Stimulated activated CD4-positive, alpha-beta T cell treated with anti-CD3 and anti-CD28 coated beads, TNF-alpha, amount 100 ng/mL, for 1 hour (primary cell): ENCODE measurements around the gene TNFRSF25.

Source experiments
- DNase-seq, 3 donors: peaks; one replicate each; pipeline ENCODE4 v3.0.0-alpha.2; 2020; ENCODE audit warnings: low read depth in 3 of 3, low spot score in 1 of 3

The TNFRSF25 gene

DNA sequence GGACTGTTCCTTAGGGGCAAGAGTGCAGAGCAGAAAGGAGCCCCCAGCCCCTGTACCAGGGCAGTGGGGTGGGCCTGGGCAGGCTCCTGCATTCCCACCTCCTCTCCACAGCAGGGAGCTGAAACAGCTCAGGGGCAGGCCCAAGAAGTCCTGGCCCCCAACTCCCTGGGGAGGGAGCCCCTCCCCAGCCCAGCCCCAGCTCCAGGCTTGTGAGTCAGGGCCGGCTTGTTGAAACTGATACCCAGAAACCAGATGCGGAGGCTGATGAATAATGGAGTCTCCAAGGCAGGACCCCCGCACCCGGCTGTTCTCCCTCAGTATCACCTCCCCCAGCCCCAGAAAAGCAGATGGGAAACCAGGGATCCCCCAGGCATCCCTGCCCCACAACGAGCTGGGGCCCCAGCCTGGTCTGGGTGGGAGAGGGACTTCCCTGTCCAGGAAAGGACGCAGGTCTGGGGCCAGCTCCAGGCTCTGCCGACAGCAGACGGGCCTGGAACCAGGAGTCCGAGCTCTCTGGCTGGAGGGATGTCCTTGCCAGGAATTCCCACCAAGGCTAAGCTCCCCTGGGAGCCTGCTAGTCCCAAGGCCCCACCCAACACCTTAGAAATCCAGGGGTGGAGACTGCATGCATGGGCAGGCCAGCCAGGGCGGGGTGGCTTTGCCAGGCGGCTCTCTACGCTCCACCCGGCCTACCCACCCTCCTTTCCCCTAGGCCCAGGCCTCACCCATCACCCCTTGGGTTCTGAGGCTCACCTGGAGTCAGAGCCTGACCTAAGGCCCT is 22.8 kb upstream of the TNFRSF25 start:
- no peak for DNase-seq

- DNase-seq, result no peak
Observed at GRCh38 chr1:6487804-6488484, 22.0 kb upstream of the TNFRSF25 start.

DNA sequence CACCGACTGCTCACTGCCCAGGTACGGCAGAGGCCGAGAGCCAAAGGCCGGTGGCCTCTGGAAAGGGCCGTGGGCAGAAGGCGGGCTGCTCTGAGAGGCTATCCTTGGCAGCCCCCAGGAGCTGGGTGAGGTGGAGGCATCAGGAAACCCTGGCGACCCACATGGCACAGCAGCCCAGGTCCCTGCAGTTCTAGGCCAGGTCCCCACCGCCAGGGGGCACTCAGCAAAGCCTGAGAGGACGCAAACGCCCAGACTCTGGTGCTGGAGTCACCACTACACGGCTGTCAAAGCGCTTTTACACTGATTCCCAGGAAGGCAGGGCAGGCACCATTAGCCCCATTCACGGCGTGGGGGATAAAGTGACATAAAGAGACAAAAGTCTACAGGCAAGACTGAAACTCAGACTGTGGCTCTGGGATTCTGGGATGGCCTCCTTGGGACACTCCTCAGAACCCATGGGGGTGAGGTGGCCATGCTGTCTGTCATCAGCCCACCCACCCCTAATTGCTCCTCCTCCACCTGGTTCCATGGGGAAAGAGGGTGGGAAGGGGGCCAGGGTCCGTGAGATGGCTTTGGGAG is 20.5 kb upstream of the TNFRSF25 start:
- DNase-seq, result peak; percentile 65 to 87 (median 69)

GRCh38 chr1:6485168-6486101 is 19.5 kb upstream of the TNFRSF25 start:
- no peak for DNase-seq

GRCh38 chr1:6484826-6485167 is 18.8 kb upstream of the TNFRSF25 start:
- DNase-seq, result no peak

- no peak for DNase-seq
Observed at GRCh38 chr1:6483761-6484117, 17.8 kb upstream of the TNFRSF25 start.

DNA sequence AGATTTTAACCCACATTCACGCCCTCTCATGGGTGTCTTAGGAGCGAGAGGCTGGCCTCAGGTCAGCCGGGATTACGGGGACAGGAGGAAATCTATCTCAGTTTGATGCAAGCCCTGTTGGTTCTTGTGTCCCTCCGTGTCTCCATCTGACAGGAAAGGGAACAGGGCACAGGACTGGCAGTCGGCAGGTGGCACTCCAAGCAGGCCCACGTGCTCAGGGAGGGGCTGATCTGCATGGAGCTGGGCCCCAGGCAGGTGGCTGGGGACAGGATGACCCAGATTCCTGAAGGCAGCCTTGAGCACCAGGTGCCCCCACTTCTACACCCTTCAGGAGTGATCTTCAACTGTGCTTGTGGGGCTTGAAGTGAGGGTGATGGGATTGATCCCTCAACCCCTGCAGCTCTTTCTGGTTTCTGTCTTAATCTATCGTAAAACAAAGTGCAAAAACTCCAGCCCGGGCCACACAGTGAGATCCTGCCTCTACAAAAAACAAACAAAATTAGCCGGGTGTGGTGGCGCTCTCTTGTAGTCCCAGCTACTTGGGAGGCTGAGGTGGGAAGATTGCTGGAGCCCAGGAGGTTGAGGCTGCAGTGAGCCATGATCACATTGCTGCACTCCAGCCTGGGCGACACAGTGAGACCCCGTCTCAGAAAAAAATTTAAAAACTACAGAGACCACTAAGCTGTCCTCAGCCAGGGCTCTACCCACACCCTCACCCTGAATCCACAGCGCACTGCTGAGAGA is 17.2 kb upstream of the TNFRSF25 start:
- no peak for DNase-seq

DNA sequence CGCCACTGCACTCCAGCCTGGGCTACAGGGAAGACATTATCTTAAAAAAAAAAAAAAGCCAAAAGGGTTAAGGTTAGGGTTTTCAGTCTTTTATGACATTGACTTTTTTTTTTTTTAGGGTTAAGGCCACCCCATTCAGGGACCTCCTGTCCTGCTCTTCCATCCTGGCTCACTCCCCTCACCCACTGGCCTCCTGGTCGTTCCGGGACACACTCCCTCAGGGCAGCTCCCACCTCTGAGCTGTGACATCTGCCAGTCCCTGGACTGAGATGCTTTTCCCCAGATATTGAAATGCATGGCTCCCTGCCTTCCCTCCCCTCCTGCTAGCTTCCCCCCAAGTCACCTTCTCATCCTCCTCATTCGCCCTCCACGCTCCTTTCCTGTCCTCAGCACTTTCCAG is 15.8 kb upstream of the TNFRSF25 start:
- no peak for DNase-seq

- no peak for DNase-seq
Observed at GRCh38 chr1:6477039-6477820, 11.3 kb upstream of the TNFRSF25 start.

DNA sequence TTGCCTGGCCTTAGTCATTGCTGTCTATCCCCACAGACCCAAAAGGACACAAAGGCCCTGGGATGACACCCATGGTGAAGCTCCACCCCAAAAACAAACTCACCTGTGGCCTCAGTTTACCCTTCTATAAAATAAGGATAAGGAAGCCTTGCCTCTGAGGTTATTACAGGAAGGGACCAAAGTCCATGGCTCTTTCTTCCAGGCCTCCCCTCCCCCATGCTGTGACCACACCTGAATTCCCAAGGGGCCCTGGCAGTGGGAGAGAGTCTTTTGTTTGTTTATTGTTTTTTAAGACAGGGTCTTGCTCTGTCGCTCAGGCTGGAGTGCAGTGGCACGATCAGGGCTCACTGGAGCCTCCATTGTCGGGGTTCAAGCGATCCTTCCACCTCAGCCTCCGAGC is 10.5 kb upstream of the TNFRSF25 start:
- no peak for DNase-seq

DNA sequence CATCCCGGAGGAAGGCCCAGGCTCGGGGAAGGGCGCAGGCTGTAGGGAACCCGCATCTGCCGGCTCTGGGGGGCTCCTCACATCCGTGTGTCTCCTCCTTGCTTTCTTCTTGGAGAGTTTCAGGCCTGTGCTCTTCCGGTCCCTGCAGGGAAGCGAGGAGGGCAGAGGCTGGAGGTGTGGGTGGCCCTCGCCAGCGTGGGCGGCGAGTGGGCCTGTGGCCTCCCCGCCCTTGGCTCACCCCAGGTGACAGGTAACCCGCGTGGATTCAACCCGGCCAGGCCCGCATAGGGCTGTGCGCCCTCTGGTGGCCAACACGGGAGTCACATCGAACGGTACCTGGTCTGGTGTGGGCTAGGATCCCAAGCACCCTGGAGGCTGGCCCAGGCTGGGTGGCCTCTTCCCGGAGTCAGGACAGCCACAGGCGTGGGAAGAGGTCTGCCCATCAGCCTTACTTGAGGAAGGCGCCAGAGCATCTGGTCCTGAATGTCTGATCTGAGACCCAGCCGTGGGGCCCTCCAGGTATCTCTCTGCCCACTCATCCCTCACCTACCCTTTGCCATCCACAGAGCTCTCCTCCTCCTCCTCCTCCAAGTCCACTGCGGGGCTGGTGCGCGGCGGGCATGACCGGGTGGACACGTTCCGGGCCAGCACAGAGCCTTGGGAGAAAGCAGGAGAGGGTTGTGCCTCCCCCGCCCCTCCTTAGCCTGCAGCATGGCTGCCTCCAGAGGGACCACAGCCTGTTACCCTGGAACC is 9.6 kb upstream of the TNFRSF25 start:
- DNase-seq, result peak; percentile 71 to 73 (median 73)

DNA sequence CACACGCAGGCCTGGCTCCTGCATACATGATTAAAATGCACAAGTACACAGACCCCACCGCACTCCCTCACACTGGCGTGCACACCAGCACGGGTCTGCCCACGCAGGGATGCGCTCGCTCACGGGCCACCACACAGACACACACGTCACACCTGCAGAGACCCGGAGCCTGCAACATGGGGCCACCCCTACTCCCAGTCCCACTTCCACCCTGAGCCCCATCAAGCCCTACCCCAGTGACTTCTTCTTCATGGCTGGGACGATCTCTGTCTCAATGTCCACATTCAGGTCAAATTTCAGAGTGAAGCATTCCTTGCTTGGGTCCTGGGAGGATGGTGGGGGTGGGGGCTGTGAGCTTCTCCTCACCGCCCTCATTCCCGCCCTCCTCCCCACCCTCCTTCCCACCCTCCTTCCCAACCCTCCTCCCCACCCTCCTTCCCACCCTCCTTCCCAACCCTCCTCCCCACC is 8.9 kb upstream of the TNFRSF25 start:
- DNase-seq, result no peak

DNA sequence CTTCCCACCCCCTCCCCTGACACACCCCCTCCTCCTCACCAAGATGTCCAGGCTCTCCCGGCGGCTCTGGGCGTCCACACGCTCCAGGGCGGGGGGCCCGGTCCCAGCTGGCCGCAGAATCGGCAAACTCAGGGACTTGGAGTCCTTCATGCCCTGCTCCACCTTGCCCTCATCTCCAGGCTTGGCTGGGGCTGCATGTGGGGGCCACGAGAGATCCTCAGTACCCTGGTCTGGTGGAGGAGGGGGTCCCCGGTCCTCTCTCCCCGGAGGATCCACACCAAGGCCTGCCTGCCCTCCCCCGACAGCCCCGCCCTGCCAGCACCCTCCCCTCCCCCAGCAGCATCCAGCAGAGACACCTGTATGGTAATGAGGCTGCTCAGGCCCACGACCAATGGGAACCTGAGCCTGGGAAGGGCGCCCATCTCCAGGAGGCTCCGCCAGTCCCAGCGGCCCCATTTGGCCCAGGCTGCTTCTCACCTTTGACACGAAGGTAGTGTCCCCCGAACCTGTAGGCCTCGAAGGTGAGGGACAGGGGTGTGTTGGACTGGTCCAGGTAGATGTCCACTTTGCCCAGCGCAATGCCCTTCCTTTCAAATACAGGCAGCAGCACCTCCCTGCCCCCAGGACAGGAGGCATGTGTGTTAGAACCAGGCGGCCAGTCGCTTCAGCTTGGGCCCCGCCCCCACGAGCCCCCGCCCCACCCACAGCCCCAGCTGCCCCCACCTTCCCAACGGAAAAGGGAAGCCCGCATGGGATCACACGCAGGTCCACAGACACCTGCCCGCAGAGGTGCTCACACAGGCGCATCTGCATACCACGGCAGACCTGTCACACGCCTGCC is 8.2 kb upstream of the TNFRSF25 start:
- no peak for DNase-seq

GRCh38 chr1:6473156-6473555 is 7.2 kb upstream of the TNFRSF25 start:
- DNase-seq, result no peak

DNA sequence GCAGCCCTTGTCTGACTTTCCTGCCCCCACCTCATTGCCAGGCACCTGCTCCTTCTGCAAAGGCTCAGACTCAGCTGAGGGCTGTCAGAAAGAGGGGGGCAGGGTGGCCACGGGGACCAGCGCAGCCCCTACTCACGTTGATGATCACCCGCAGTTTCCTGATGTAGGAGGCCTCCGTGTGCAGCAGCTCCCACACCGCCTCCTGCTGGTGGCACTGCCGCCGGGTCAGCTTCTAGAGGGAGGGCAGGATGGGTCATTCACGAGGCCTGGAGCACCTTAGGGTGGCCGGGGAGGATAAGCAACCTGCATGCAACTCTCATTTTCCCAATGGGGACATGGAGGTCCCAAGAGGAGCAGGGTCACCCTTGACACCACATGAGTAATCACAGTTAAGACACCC is 6.4 kb upstream of the TNFRSF25 start:
- no peak for DNase-seq

DNA sequence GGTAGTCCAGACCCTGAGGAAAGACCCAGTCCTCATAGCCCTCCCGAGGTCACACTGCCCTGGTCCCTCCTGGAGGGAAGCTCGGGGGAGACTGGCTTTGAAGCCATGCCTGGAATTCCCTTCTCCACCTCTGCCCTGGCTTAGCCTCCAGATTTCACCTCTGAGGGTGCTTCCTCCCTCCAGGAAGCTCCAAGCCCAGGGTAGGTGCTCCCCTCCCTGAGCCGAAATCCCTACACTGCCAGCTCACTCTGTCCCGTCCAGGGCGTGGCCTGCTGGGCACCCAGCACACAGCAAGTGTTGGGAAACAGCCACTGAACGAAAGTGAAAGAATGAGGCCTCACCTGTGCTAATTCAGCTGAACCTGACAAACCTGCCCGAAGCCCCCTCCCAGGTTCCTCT is 6.0 kb upstream of the TNFRSF25 start:
- no peak for DNase-seq

- DNase-seq, result no peak
Observed at GRCh38 chr1:6471086-6471969, 5.4 kb upstream of the TNFRSF25 start.
